Measurements from ENCODE around the gene GP9.

The GP9 gene

DNA sequence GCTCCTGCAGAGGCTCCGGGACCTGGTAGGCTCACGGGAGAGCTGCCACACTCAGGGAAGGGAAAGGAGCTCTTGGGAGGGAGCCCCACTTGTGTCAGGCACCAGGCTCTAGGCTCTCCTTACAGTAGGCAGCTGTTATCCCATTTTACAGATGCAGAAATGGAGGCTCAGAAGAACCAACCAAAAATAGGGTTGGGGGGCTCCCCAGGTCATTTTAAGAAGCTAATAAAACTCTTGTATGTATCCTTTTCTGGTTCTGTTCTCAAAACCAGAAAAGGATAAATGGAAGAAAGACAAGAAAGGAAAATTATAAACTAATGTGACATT is 23.5 kb upstream of the GP9 start:
- no peak for TF ChIP-seq GLIS3 (CRISPR knock-in tag; IDR thresholded peaks at IDR 0.05)
- TF ChIP-seq ISL1 (CRISPR knock-in tag; IDR thresholded peaks at IDR 0.05) = no peak
- no peak for TF ChIP-seq SNAI2 (CRISPR knock-in tag; IDR thresholded peaks at IDR 0.05)
- TF ChIP-seq ARNTL (CRISPR knock-in tag; IDR thresholded peaks at IDR 0.05; ENCODE audit: borderline replicate concordance, low read depth) = no peak
- TF ChIP-seq ZFP3 (CRISPR knock-in tag; IDR thresholded peaks at IDR 0.05) = no peak
- no peak for TF ChIP-seq ZNF8 (CRISPR knock-in tag; IDR thresholded peaks at IDR 0.05)
- TF ChIP-seq ESRRG (CRISPR knock-in tag; IDR thresholded peaks at IDR 0.05) = no peak
- TF ChIP-seq PPARA (CRISPR knock-in tag; IDR thresholded peaks at IDR 0.05; ENCODE audit: borderline replicate concordance) = no peak
- no peak for TF ChIP-seq TOX (CRISPR knock-in tag; IDR thresholded peaks at IDR 0.05; ENCODE audit: borderline replicate concordance)
- no peak for TF ChIP-seq CSDC2 (CRISPR knock-in tag; IDR thresholded peaks at IDR 0.05)
- no peak for TF ChIP-seq TCF4 (CRISPR knock-in tag; IDR thresholded peaks at IDR 0.05; ENCODE audit: borderline replicate concordance)
- TF ChIP-seq, protein P1, sequence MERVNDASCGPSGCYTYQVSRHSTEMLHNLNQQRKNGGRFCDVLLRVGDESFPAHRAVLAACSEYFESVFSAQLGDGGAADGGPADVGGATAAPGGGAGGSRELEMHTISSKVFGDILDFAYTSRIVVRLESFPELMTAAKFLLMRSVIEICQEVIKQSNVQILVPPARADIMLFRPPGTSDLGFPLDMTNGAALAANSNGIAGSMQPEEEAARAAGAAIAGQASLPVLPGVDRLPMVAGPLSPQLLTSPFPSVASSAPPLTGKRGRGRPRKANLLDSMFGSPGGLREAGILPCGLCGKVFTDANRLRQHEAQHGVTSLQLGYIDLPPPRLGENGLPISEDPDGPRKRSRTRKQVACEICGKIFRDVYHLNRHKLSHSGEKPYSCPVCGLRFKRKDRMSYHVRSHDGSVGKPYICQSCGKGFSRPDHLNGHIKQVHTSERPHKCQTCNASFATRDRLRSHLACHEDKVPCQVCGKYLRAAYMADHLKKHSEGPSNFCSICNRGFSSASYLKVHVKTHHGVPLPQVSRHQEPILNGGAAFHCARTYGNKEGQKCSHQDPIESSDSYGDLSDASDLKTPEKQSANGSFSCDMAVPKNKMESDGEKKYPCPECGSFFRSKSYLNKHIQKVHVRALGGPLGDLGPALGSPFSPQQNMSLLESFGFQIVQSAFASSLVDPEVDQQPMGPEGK (CRISPR knock-in tag; IDR thresholded peaks at IDR 0.05; ENCODE audit: borderline replicate concordance) = no peak
- TF ChIP-seq TSHZ2 (CRISPR knock-in tag; IDR thresholded peaks at IDR 0.05) = no peak
- TF ChIP-seq, protein P2, sequence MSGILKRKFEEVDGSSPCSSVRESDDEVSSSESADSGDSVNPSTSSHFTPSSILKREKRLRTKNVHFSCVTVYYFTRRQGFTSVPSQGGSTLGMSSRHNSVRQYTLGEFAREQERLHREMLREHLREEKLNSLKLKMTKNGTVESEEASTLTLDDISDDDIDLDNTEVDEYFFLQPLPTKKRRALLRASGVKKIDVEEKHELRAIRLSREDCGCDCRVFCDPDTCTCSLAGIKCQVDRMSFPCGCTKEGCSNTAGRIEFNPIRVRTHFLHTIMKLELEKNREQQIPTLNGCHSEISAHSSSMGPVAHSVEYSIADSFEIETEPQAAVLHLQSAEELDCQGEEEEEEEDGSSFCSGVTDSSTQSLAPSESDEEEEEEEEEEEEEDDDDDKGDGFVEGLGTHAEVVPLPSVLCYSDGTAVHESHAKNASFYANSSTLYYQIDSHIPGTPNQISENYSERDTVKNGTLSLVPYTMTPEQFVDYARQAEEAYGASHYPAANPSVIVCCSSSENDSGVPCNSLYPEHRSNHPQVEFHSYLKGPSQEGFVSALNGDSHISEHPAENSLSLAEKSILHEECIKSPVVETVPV (CRISPR knock-in tag; IDR thresholded peaks at IDR 0.05) = no peak
- no peak for TF ChIP-seq ZFP30 (CRISPR knock-in tag; IDR thresholded peaks at IDR 0.05)
- TF ChIP-seq, protein P3, sequence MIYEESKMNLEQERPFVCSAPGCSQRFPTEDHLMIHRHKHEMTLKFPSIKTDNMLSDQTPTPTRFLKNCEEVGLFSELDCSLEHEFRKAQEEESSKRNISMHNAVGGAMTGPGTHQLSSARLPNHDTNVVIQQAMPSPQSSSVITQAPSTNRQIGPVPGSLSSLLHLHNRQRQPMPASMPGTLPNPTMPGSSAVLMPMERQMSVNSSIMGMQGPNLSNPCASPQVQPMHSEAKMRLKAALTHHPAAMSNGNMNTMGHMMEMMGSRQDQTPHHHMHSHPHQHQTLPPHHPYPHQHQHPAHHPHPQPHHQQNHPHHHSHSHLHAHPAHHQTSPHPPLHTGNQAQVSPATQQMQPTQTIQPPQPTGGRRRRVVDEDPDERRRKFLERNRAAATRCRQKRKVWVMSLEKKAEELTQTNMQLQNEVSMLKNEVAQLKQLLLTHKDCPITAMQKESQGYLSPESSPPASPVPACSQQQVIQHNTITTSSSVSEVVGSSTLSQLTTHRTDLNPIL (CRISPR knock-in tag; IDR thresholded peaks at IDR 0.05; ENCODE audit: low read depth) = no peak
- TF ChIP-seq OSR1 (CRISPR knock-in tag; IDR thresholded peaks at IDR 0.05) = no peak
- TF ChIP-seq, protein P4, sequence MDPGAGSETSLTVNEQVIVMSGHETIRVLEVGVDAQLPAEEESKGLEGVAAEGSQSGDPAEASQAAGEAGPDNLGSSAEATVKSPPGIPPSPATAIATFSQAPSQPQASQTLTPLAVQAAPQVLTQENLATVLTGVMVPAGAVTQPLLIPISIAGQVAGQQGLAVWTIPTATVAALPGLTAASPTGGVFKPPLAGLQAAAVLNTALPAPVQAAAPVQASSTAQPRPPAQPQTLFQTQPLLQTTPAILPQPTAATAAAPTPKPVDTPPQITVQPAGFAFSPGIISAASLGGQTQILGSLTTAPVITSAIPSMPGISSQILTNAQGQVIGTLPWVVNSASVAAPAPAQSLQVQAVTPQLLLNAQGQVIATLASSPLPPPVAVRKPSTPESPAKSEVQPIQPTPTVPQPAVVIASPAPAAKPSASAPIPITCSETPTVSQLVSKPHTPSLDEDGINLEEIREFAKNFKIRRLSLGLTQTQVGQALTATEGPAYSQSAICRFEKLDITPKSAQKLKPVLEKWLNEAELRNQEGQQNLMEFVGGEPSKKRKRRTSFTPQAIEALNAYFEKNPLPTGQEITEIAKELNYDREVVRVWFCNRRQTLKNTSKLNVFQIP (CRISPR knock-in tag; IDR thresholded peaks at IDR 0.05; ENCODE audit: borderline replicate concordance, low read depth) = no peak

GRCh38 chr3:129038121-129038855 is 22.3 kb upstream of the GP9 start:
- TF ChIP-seq SNAI2 (CRISPR knock-in tag; IDR thresholded peaks at IDR 0.05) (no peak), ZFP30 (CRISPR knock-in tag; IDR thresholded peaks at IDR 0.05) (no peak), ESRRG (CRISPR knock-in tag; IDR thresholded peaks at IDR 0.05) (no peak), ZC3H10 (CRISPR knock-in tag; IDR thresholded peaks at IDR 0.05) (no peak), ISL1 (CRISPR knock-in tag; IDR thresholded peaks at IDR 0.05) (no peak), BACH2 (CRISPR knock-in tag; IDR thresholded peaks at IDR 0.05; ENCODE audit: borderline replicate concordance) (no peak), ARNTL (CRISPR knock-in tag; IDR thresholded peaks at IDR 0.05; ENCODE audit: borderline replicate concordance, low read depth) (no peak), TOX (CRISPR knock-in tag; IDR thresholded peaks at IDR 0.05; ENCODE audit: borderline replicate concordance) (no peak), RARB (CRISPR knock-in tag; IDR thresholded peaks at IDR 0.05) (no peak), ZFP3 (CRISPR knock-in tag; IDR thresholded peaks at IDR 0.05) (no peak), OSR1 (CRISPR knock-in tag; IDR thresholded peaks at IDR 0.05) (no peak), ZNF70 (CRISPR knock-in tag; IDR thresholded peaks at IDR 0.05) (no peak), TSHZ2 (CRISPR knock-in tag; IDR thresholded peaks at IDR 0.05) (no peak), ZNF8 (CRISPR knock-in tag; IDR thresholded peaks at IDR 0.05) (no peak), TCF4 (CRISPR knock-in tag; IDR thresholded peaks at IDR 0.05; ENCODE audit: borderline replicate concordance) (no peak), GLIS3 (CRISPR knock-in tag; IDR thresholded peaks at IDR 0.05) (no peak)
- TF ChIP-seq, protein P3 (CRISPR knock-in tag; IDR thresholded peaks at IDR 0.05; ENCODE audit: low read depth) = no peak
- TF ChIP-seq, protein P2 (CRISPR knock-in tag; IDR thresholded peaks at IDR 0.05) = no peak
- no peak for ATAC-seq

More for the DNA sequence above, 23.5 kb upstream of the GP9 start:
- no peak for ATAC-seq

Data from SK-N-SH treated with all-trans-retinoic acid at 6 μM for 48 hours (cell line).